MM.1S (cell line): ENCODE measurements around the gene SLC25A1.

Experiments
- CTCF ChIP-seq: fragments of 300-600 bp; sonication (generic); IDR thresholded peaks from 2 replicates; pipeline ENCODE4 v1.5.1; 2016; ENCODE audit warnings: antibody characterized with exemption, low read length, mixed read lengths
- EZH2 ChIP-seq: fragments of 300-600 bp; sonication (generic); optimal IDR thresholded peaks from 2 replicates; pipeline ENCODE3; 2017; ENCODE audit warnings: low read depth, mild to moderate bottlenecking, antibody characterized with exemption, low read length, mixed read lengths

GRCh38 chr22:19224557-19224956, 46.0 kb upstream of the SLC25A1 start:
- no peak for TF ChIP-seq CTCF
- TF ChIP-seq EZH2: no peak
